SK-N-SH (cell line): ENCODE data around the gene TMEM98.

ENCODE experiments used
- CHD2 ChIP-seq: fragments of 150-350 bp; IDR thresholded peaks from 2 replicates; pipeline ENCODE4 v1.6.1; 2018; ENCODE audit warnings: low read length; ENCODE audit not compliant: partially characterized antibody
- CTCF ChIP-seq: fragments of 200-600 bp; sonication (generic); IDR thresholded peaks from 2 replicates; pipeline ENCODE4 v1.6.1; 2017; ENCODE audit warnings: antibody characterized with exemption, mild to moderate bottlenecking, moderate library complexity
- EP300 ChIP-seq, 2 experiments: IDR thresholded peaks; 2 replicates each; pipeline versions ENCODE4 v1.4.0 to v1.6.1; 2012; ENCODE audit warnings: borderline replicate concordance in 1 of 2, low read depth in 1 of 2, low read length in 1 of 2
- FOXM1 ChIP-seq: IDR thresholded peaks from 2 replicates; pipeline ENCODE4 v1.4.0; 2012; ENCODE audit warnings: low read depth, mild to moderate bottlenecking
- GABPA ChIP-seq: IDR thresholded peaks from 2 replicates; pipeline ENCODE4 v1.4.0; 2012; ENCODE audit warnings: low read depth, mild to moderate bottlenecking
- JUND ChIP-seq: IDR thresholded peaks from 2 replicates; pipeline ENCODE4 v1.4.0; 2012
- MAX ChIP-seq: IDR thresholded peaks from 2 replicates; pipeline ENCODE4 v1.4.0; 2012; ENCODE audit warnings: low read depth
- NFIC ChIP-seq: IDR thresholded peaks from 2 replicates; pipeline ENCODE4 v1.4.0; 2012; ENCODE audit warnings: borderline replicate concordance
- NRF1 ChIP-seq: IDR thresholded peaks from 2 replicates; pipeline ENCODE4 v1.6.1; 2012; ENCODE audit warnings: low read depth, mild to moderate bottlenecking, low read length
- POLR2AphosphoS5 ChIP-seq: IDR thresholded peaks from 2 replicates; pipeline ENCODE4 v1.6.1; 2012; ENCODE audit warnings: low read depth, low read length
- RAD21 ChIP-seq: IDR thresholded peaks from 2 replicates; pipeline ENCODE4 v1.6.1; 2012; ENCODE audit warnings: mild to moderate bottlenecking, low read length
- REST ChIP-seq: IDR thresholded peaks from 2 replicates; pipeline ENCODE4 v1.6.1; 2012; ENCODE audit warnings: mild to moderate bottlenecking, low read depth, low read length, moderate library complexity
- SMC3 ChIP-seq: IDR thresholded peaks from 2 replicates; pipeline ENCODE4 v1.6.1; 2012; ENCODE audit warnings: low read depth, low read length, improper control_type of control experiment
- YY1 ChIP-seq: IDR thresholded peaks from 2 replicates; pipeline ENCODE4 v1.4.0; 2012; ENCODE audit warnings: low read depth, mild to moderate bottlenecking

- TF ChIP-seq CTCF: no peak
- TF ChIP-seq RAD21: no peak
- no peak for TF ChIP-seq FOXM1
- TF ChIP-seq POLR2AphosphoS5: no peak
- no peak for TF ChIP-seq NRF1
- no peak for TF ChIP-seq YY1
- TF ChIP-seq SMC3: no peak
- TF ChIP-seq NFIC: no peak
- TF ChIP-seq CHD2: no peak
- TF ChIP-seq JUND: no peak
- TF ChIP-seq GABPA: no peak
- TF ChIP-seq MAX: no peak
- no peak for TF ChIP-seq EP300 (IDR thresholded peaks at IDR 0.05; ENCODE audit: borderline replicate concordance in 1 of 2, low read depth in 1 of 2, low read length in 1 of 2)
- no peak for TF ChIP-seq REST
These were observed 23.9 kb upstream of the TMEM98 start for GRCh38 chr17:32903774-32904673.
